Body of pancreas (tissue), 4 donors: ENCODE measurements around the gene SERINC2. TPM values are rescaled to one million over a fixed set of nuclear protein-coding genes. Genes with fewer than 3 reads are reported as not detected.

ENCODE experiments used
- ATAC-seq: fragments of 150-250 bp; one replicate; pipeline ENCODE4 v1.9.1; 2016
- DNase-seq, 4 donors: peaks; one replicate each; pipeline ENCODE4 v3.0.0-alpha.2; 2019
- H3K27ac ChIP-seq, 4 donors: fragments of 200-600 bp; sonication (generic); 1 replicate in 3 of 4; 2 replicates in 1 of 4; pipeline versions ENCODE4 v1.5.1 to v1.6.1; 2016 to 2019; ENCODE audit warnings: mild to moderate bottlenecking in 1 of 4, mixed read lengths in 1 of 4, moderate library complexity in 1 of 4
- H3K27me3 ChIP-seq, 2 donors: fragments of 200-600 bp; sonication (generic); one replicate each; pipeline ENCODE4 v1.6.0; 2016; ENCODE audit warnings: mild to moderate bottlenecking in 1 of 2
- H3K36me3 ChIP-seq, 2 donors: fragments of 200-600 bp; sonication (generic); replicated peaks in 1 of 2; 2 replicates each; pipeline ENCODE4 v1.5.1; 2016; ENCODE audit warnings: low read depth in 2 of 2; ENCODE audit not compliant: insufficient read depth in 1 of 2
- H3K4me1 ChIP-seq: fragments of 200-600 bp; sonication (generic); one replicate; pipeline ENCODE4 v1.6.0; 2016
- H3K4me3 ChIP-seq, 2 donors: fragments of 200-600 bp; sonication (generic); 1 replicate in 1 of 2; 2 replicates in 1 of 2; pipeline ENCODE4 v1.5.1; 2016 to 2019
- H3K9me3 ChIP-seq, 3 donors: fragments of 200-600 bp; sonication (generic); 1 replicate in 2 of 3; 2 replicates in 1 of 3; pipeline ENCODE4 v1.5.1; 2016
- CTCF ChIP-seq, 7 experiments: fragments of 450-650 bp in 4 of 7; fragments of 200-600 bp in 3 of 7; sonication (generic) in 3 of 7; IDR thresholded peaks; one replicate each; pipeline ENCODE4 v1.5.1; 2016 to 2019; ENCODE audit warnings: antibody characterized with exemption in 7 of 7
- POLR2A ChIP-seq, 3 donors: fragments of 450-650 bp; IDR thresholded peaks; one replicate each; pipeline ENCODE4 v1.6.1; 2016; ENCODE audit warnings: antibody characterized with exemption in 3 of 3, mild to moderate bottlenecking in 2 of 3
- WGBS, 2 donors: methylation state at CpG; one replicate each; pipeline ENCODE4 v1.1.5; 2017; 5-methylcytosine and 5-hydroxymethylcytosine counted together
- intact Hi-C: fragments of 100-400 bp; cut with DNase I; formaldehyde crosslinking; loops from one replicate; pipeline ENCODE4 v1.15.1; 2023
- total RNA-seq, 2 donors: library from RNA; depleted of rRNA; stranded (reverse); fragments of >200 nt; gene quantifications; one replicate each; pipeline ENCODE4 v1.1.0, GENCODE V29; 2016

Gene SERINC2
- total RNA-seq, 2 donors from 2014 or later, result 14.5 to 41.2 TPM

GRCh38 chr1:31434101-31434871 is 21.3 kb downstream of the SERINC2 start:
- no peak overlapping the region for H3K4me3 ChIP-seq
- no peaks in the 10 kb centered on the region for H3K9me3 ChIP-seq
- no peaks in the 10 kb centered on the region for H3K36me3 ChIP-seq
- ATAC-seq, result no peak
- TF ChIP-seq POLR2A (IDR thresholded peaks at IDR 0.05) (no peak), CTCF (IDR thresholded peaks at IDR 0.05) (no peak)
- intact Hi-C loops, result no loop called here
- H3K27ac ChIP-seq, result no peak overlapping the region
- H3K4me1 ChIP-seq, result no peaks in the 10 kb centered on the region
- WGBS, 2 donors, result 52 to 72% methylated on average over 9 to 21 of the region's 21 CpGs
- DNase-seq, result no peak
- no peaks in the 10 kb centered on the region for H3K27me3 ChIP-seq

GRCh38 chr1:31434979-31435378 is 22.0 kb downstream of the SERINC2 start:
- Histone ChIP-seq H3K36me3 (no peaks in the 10 kb centered on the region), H3K27me3 (no peaks in the 10 kb centered on the region), H3K4me1 (no peaks in the 10 kb centered on the region), H3K4me3 (no peak overlapping the region), H3K27ac (no peak overlapping the region), H3K9me3 (no peaks in the 10 kb centered on the region)
- ATAC-seq (no peak), DNase-seq (no peak)
- WGBS, 2 donors, result 72 to 84% methylated on average over 9 to 12 of the region's 12 CpGs
- TF ChIP-seq POLR2A (IDR thresholded peaks at IDR 0.05) (no peak), CTCF (IDR thresholded peaks at IDR 0.05) (no peak)
- intact Hi-C loops, result no loop called here

- intact Hi-C loops, result no loop called here
- 72 to 78% methylated on average over 12 to 13 of the region's 13 CpGs for WGBS, 2 donors
Measured at GRCh38 chr1:31435471-31436409, 22.7 kb downstream of the SERINC2 start.

More at GRCh38 chr1:31435471-31436409, 22.7 kb downstream of the SERINC2 start:
- H3K36me3 ChIP-seq, result no peaks in the 10 kb centered on the region
- TF ChIP-seq POLR2A (IDR thresholded peaks at IDR 0.05) (no peak), CTCF (IDR thresholded peaks at IDR 0.05) (no peak)
- H3K27ac ChIP-seq, result no peak overlapping the region
- no peak for DNase-seq
- no peak overlapping the region for H3K4me3 ChIP-seq
- H3K9me3 ChIP-seq, result no peaks in the 10 kb centered on the region
- no peaks in the 10 kb centered on the region for H3K27me3 ChIP-seq
- no peak for ATAC-seq
- H3K4me1 ChIP-seq, result no peaks in the 10 kb centered on the region
